Daoy (cell line): ENCODE data around the gene RAB11FIP4. TPM values are rescaled to one million over a fixed set of nuclear protein-coding genes. Genes with fewer than 3 reads are reported as not detected.

Experiments used
- DNase-seq: peaks from one replicate; pipeline ENCODE4 v3.0.0-alpha.2; 2015; ENCODE audit warnings: low read depth
- total RNA-seq: library from RNA; depleted of rRNA; stranded (reverse); fragments of >200 nt; shearing (Covaris generic); gene quantifications from 2 replicates; pipeline ENCODE4 v1.2.3, GENCODE V29; 2014

The RAB11FIP4 gene
- total RNA-seq, 1 experiment from 2014 or later = 5.5 TPM

GRCh38 chr17:31457391-31458234 is 66.1 kb downstream of the RAB11FIP4 start:
- DNase-seq = no peak

GRCh38 chr17:31458829-31459228 is 67.4 kb downstream of the RAB11FIP4 start:
- no peak for DNase-seq

- DNase-seq = no peak
Observed at GRCh38 chr17:31459716-31460115, 68.2 kb downstream of the RAB11FIP4 start.

DNA sequence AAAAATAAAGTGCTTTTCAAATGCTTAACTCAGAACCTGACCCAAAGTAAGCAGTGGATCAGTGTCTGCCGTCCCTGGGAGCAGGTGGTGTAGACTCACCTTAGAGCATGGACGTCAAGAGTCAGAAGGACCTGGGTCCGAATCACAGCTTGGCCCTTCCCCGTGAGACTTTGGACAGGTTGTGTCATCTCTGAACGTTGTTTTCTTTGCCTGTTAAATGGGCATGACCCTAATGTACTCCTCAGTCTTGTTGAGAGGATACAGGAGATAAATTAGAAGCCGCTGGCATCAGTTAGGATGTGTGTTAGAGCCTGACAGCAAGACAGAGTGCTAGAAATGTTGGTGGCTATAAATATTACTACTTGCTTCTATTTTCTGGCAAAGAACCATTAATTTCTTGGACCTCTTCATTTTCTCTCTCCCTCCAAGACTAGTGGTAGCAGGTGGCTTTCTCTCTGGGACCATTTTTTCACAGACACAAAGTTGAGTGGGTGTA is 68.8 kb downstream of the RAB11FIP4 start:
- no peak for DNase-seq

GRCh38 chr17:31461227-31461810 is 69.8 kb downstream of the RAB11FIP4 start:
- DNase-seq = no peak

DNA sequence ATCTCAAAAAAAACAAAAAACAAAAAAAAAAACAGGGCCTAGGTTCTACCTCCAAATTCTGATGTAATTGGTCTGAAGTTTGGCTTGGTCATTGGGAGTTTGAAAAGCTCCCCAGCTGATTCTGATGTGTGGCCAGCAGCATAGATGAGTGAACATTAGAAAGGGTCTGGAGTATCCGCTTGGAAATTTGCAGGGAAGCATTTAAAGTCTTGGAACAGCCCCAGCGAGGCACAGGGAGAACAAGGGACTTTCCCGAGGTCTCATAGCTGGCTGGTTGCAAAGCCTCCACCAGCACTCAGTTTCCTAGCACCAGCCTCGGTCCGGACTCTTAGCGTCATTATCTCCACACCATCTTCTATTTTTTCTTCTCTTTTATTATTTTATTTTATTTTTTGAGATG is 70.8 kb downstream of the RAB11FIP4 start:
- DNase-seq = no peak

- DNase-seq = no peak
Observed at GRCh38 chr17:31466096-31466760, 74.8 kb downstream of the RAB11FIP4 start.

DNA sequence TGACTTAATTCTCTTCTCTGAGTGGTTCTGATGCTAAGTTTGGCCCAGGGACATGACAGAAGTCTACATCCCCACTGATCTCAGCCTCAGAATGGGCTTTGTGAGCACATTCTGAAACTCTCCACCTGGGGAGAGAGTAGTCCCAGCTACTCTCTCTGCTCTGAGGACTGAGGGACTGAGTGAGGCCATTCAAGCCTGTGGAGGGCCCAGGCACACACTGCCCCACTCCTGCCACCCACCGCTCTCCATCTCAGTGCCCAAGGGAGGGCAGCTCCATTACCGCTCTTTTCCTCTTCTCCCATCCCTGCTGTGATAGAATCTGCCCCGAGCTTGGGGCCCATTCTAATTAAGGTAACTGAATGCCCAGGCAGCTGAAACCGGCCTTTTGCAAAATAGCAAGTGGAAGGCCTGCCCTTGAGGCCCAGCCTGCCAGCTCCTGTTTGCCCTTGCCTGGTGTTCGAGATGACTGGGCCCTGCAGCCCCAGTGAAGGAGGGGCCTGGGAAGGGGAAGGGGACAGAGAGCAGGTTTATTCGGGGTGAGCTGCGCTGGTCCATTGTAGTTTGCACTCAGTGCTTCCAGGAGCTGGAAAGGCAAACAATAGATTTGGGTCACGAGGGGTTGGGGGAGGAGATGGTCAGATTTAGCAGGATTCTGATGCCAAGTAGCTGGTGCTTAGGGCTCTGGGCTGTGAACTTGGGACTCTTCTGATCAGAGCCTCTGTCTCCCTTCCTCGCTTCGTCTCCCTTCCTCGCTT is 76.2 kb downstream of the RAB11FIP4 start:
- DNase-seq = no peak

GRCh38 chr17:31469959-31470358 is 78.5 kb downstream of the RAB11FIP4 start:
- DNase-seq = no peak

DNA sequence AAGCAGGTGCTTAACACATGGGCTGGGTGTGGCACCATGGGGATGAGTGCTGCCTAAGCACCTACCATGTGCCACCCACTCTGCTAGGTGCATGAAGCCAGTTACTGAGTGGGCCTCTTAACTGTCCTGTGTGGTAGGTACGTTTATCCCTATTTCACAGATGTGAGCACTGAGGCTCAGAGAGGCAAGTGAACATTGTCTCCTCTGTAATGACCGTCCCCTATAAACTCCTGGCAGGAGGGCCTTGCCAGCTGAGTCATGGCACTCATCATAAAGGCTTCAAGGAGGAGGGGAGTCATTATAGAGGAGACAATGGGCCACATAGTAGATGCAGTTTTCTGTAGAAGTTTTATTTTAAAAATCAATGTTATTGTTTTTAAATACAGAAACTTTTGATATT is 79.1 kb downstream of the RAB11FIP4 start:
- peak; percentile 67 for DNase-seq

DNA sequence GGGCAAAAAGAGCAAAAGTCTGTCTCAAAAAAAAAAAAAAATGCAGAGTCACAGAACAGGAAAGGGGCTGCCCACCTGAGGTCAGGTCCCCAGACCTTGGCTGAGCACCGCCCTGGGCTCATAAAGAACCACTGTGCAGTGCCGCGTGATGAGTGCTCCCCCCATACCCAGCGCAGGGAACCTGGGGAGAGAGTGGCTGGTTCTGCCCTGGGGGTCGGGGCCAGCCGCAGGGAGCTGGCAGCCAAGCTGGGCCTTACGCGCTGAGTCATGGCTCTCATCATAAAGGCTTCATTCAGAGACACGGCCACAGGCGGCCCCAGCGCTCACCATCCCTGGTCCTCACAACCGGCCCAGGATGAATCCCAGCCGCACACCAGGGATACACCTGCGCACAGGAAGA is 80.7 kb downstream of the RAB11FIP4 start:
- peak; percentile 81 for DNase-seq

DNA sequence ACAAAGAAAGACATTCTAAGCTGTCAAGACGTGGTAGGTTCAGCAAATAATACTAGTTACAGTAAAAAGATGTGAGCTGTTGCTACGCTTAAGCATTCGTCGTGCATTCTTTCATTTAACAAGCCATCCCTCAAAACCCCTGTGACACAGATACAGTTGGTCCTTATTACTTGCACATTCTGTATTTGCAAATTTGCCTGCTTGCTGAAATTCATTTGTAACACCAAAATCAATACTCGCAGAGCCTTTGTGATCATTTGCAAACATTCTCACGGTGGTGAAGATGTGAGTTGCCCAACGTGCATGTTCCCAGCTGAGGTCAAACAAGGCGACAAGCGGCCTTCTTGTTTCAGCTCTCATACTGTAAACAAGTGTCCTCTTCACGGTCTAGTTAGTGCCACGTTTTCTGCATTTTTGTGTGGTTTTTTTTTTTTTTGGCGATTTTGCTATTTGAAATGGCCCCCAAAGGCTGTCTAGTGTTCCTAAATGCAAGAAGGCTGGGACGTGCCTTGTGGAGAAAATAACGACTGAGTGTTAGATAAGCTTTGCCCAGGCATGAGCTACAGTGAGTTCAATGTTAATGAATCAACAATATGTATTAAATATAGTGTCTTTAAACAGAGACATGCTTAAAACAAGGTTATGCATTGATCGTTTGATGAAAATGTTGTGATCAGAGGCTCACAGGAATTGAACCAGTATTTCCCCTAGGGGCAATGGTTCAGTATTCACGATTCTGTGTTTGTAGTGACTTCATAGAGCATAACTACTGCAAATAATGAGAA is 84.1 kb downstream of the RAB11FIP4 start:
- no peak for DNase-seq

DNA sequence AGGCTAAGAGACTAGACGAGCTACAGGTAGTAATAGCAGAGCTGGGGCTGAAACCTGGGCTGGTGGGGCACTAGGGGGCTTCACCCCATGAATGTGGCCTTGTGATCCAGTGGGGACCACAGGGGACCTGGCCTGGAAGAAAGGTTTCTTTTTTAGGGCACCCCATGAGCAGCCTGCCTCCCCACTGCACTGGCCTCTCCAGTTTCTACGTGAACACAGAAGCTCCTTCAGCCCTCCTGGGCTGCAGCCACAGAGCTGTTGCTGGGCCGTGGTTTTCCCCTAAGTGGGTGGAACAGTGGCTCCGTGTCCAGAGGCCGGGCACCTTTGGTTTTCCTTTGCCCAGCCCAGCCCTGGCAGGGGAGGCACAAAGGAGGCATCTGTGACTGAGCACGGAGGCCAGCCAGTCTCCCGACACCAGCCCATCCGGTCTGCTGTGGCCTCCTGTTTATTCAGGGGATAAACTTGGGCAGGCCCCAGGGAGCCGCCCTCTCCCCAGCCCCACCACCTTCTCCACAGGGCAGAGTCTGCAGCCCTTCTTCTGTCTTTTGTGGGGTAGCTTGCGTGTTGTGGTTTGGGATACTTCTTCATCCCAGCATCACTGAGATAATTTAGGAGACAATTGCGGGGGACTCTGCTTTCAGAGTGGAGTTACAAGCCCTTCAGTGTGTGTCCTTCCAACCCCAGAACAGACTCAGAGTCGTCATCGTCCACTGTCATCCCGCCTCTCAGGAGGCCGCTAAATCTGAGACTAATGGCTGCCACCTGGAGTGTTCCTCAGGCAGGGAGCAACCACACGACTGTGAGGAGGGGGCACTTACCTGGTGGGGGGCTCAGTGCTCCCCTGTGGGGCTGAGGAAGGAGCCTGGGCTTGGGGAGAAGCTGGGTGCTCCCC is 85.3 kb downstream of the RAB11FIP4 start:
- no peak for DNase-seq

DNA sequence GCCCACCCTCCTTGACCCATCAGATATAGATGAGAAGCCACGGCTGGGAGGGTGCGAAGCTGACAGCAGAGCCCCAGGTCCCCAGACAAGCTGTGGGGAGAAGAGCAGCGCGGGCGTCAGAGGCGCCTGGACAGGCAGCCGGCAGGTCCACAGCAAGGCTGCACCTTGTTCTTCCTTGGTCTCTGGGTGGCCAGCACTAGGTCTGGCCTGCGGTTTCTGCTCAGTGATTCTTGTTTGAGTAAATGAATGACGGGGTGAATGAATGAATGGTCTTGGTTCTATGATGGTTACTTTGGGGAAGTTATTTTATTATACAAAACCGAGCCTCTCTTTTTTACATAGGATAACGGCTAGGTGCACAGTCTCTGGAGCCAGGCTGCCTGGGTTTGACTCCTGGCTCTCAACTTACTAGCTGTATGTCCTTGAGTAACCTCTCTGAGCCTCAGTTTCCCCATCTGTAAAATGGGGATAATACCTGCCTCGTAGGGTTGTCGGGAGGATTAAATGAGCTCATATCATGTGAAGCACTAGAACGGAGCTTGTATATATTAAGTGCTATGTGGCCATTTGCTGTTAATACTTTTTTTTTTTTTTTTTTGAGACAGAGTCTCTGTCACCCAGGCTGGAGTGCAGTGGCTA is 86.1 kb downstream of the RAB11FIP4 start:
- DNase-seq = no peak

GRCh38 chr17:31479062-31479408 is 87.6 kb downstream of the RAB11FIP4 start:
- no peak for DNase-seq

DNA sequence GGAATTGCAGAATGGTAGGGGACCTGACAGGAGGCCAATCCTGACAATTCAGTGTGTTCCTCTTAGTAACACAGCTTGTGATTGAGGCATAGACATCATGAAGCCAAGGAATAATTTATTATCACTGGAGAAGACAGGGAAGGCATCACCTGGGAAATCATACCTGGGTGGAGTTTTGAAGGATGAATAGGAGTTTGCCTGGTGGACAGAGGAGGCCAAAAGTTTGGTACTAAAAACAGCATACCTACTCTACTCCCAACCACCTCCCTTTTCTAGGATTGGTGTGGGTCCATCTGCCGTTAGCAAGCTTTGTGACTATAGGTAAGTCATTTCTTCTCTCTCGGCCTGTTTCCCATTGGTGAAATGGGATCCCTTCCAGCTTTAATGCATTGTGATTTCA is 88.0 kb downstream of the RAB11FIP4 start:
- DNase-seq = no peak

GRCh38 chr17:31480067-31480466 is 88.6 kb downstream of the RAB11FIP4 start:
- DNase-seq = no peak

DNA sequence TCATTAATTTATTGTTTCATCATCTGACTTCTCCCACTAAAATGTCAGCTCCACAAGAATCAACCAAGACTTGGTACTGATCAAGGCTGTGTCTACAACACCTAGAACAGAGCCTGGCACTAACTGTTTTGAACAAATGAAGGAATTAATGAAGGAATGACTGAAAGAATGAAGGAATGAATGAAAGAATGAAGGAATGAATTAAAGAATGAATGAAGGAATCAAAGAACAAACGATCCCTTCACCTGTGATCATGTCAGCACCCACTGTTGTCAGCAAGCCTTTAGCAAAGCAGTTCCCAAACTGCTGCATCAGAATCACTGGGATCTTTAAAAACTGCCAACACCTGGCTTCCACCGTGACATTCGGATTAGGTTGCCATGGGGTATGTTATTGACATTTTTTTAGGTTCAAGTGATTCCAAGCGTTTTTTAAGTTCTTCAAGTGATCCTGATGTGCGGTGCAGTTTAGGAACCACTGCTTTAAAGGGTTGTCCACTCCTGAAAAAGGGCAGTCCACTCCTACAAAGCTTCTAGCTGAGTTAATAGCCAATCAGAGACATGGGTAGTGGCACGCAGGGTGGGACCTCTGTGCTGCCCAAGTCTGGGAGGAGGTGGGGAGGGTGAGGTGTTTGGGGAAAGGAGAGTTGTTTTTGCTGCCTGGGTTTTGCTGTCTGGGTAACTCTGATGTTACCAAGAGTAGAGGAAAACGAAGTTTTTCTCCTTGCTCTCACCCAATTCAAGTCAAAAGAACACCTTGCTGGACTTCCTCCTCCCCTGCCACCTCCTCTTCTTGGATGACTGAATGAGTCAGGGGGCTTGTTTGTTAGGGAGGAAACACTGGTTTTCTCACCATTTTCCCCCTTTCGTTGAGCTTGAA is 89.7 kb downstream of the RAB11FIP4 start:
- no peak for DNase-seq

DNA sequence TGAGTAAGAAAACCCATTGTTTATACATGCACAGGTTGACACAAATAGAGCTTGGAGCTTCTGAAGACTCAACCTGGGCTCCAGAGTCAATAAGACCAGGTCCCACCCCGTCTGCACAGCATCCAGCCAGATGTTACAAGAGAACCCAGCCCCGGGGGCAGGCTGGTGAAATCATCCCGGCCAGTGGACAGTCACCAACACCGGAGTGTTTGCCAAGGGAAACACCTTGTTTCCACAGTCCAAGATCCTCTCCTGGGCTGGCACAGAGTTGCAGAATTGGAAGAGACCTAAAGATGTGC is 90.3 kb downstream of the RAB11FIP4 start:
- no peak for DNase-seq
